Mucosa of gallbladder (tissue), 1 donor: ENCODE data around the gene TTC7B. TPM values are rescaled to one million over a fixed set of nuclear protein-coding genes. Genes with fewer than 3 reads are reported as not detected.
A peak's percentile ranks its signal among the peaks of the same experiment; 100 is the strongest.
"Not testable (repeated sequence)": the region's sequence is repeated elsewhere in the genome, so short reads cannot be mapped to it uniquely, and the experiment has no call there.

Source experiments
- DNase-seq: peaks from one replicate; pipeline ENCODE4 v3.0.0-alpha.2; 2020; ENCODE audit warnings: low spot score
- total RNA-seq: library from RNA; stranded (reverse); gene quantifications from one replicate; pipeline ENCODE4 v1.2.1, GENCODE V29; 2021
- donor health status: DM: no; HTN: no; CAD: no.

The TTC7B gene
- total RNA-seq, 1 donor from 2014 or later = 31.5 TPM

DNA sequence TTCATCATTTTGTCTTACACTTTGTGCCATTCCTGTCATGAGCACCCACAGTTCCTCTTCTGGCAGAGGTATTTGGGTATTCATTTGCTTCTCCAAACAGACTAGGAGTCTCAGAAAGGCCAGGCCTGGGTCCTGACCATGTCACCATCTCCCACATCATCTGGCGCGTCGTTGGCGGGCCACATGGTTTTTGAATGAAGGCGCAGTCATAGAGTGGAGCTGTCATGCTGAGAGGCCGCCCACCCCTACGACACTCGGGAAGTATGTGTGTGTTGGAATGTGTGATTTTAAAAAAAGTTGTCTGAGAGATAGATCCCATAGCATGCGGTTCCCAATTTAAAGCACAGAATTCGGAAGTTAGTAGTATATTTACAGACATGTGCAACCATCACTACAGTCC, 15.6 kb upstream of the TTC7B start:
- DNase-seq = no peak

DNA sequence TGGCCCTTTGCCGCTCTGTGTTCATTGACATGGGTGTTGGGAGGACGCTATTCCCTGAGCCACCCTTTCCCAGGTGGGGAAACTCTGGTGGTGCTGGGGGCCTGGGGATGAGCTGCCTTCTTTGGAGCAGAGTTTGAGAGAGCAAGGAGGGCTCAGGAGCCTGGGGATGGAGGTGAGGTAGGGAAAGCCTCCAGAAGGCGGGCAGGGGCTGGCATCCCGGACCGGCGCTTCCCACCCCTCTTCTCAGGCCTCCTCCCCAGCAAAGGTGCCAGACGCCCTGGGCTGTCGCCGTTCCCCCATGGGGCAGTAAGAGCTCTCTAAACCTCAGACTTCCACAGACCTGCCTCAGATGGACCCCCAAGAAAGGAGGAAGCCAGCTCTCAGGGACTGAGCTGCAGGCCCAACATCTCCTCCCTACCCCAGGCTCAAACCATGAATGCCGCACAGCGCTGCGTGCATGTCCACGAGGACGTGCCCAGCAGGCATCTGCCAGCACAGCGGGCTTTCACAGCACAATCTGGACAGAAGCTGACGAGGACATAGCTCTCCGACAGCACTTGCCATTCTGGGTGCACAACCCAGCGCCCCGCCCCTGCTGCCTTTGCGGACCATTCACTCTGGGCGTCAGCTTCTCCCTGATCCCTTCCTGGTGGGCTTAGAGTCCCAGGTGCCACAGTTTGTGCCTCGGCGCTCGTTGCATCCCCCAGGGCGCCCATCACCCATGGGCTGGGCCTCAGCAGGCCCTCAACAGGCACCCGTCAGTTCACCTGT, 14.9 kb upstream of the TTC7B start:
- DNase-seq = no peak

DNA sequence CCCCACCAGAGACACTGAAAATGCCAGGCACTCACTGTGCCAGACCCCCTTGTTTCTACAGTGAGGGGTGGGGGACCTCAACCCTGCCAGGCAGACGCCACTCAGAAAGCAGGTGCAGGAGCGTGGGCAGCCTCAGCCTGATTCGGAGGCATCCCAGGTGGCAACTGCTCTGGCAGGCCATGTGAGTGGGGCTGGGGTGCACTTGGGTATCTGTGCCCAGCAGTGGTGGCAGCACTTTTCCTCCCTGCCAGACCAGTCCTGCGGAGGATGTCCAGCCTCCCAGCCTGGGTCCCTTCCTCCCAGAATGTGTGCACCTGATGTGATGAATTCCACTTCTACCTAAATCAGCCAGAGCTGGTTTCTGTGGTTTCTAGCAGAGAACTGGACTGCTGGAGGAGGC, 13.4 kb upstream of the TTC7B start:
- no peak for DNase-seq

DNA sequence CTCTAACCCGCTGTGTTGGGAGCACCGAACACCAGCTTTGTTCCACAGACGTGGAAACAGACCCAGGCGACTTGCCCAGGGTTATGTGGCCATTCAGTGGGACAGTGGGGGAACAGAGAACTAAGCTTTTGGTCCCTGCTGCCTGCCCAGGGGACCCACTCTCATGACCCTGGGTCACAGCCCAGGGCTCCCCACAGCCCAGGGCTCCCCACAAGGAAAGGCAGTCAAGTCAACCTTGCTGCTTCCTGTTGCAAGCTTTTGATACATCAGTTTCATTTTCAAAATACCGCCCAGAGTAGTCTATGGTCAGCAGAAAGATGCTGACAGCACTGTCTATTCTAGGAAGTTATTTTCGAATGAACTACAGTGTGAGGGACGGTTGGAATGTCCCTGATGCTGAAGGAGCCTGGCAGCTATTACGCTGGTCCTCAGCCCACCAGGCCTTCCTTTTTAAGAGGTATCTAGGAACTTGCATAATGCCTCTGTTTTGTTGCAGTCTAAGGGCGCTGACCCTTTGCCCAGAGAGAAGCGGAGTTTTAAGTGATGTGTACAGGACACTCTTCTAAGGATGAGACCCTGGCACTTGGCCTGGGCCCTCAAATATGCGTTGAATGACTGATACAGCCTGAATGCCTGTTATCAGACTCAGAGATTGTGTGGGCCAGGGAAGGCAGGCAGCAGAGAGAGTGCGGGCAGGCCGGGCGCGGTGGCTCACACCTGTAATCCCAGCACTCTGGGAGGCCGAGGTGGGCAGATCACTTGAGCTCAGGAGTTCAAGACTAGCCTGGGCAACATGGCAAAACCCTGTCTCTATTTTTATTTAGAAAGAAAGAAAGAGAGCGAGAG, 12.6 kb upstream of the TTC7B start:
- DNase-seq = peak; percentile 16

DNA sequence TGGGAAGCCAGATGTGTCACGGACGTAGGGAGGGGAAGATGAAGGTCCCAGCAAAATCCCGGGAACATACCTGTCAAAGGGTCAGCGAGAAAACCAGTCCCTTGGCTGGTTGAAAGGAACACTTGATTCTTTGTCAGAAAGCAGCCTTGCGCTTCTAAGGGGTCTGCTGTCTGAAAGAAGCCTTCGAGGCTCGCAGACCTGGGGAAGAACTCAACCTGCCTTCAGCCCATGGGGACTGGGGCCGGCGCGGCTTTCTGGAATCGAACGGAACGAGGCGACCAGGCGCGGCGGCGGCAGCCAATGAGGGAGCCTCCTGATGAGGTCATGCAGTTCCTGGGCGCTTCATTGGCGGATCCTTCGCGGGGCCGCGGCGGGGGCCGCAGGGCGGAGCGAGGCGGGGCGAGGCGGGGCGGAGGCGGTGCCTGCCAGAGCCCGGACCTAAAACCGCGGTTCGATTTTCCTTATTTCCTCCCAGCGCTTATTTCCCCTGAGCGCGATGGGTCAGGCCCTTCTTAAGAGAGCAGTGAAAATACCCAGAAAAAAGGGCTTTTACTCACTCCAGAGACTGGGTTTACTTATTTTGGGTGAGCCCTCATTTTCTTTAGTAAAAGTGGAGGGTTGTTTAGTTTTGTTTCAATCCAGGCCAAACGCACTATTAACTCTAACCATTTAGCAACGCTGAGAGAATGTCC, 11.8 kb upstream of the TTC7B start:
- peak; percentile 95 for DNase-seq

DNA sequence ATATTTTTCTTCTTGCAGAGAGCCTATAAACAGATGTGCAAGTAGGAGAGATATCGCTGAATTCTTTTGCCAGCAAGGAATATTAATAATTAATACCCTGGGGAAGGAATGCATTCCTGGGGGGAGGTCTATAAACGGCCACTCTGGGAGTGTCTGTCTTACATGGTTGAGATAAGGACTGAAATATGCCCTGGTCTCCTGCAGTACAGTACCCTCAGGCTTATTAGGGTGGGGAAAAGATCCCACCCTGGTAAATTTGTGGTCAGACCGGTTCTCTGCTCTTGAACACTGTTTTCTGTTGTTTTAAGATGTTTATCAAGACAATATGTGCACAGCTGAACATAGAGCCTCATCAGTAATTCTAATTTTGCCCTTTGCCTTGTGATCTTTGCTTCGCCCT, 7.3 kb upstream of the TTC7B start:
- not testable (repeated sequence) for DNase-seq

DNA sequence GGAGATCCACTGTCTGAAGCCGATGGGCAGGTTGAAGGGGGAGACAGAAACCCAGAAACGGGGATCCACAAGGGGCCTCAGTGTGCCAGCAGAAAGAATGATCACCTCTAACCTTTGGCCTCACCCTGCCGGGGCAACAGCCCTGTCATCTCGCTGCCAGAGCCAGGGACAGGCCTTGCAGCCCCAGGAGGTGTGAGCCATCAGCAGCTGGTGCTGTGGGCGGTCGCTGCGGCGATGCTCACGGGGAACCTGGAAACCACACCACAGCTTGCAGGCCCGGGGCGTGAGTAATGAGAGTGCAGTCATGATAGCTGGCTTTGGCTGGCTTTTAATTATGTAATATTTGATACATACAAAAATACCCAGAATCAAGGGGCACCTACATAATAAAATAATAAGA, 4.7 kb upstream of the TTC7B start:
- DNase-seq = no peak

DNA sequence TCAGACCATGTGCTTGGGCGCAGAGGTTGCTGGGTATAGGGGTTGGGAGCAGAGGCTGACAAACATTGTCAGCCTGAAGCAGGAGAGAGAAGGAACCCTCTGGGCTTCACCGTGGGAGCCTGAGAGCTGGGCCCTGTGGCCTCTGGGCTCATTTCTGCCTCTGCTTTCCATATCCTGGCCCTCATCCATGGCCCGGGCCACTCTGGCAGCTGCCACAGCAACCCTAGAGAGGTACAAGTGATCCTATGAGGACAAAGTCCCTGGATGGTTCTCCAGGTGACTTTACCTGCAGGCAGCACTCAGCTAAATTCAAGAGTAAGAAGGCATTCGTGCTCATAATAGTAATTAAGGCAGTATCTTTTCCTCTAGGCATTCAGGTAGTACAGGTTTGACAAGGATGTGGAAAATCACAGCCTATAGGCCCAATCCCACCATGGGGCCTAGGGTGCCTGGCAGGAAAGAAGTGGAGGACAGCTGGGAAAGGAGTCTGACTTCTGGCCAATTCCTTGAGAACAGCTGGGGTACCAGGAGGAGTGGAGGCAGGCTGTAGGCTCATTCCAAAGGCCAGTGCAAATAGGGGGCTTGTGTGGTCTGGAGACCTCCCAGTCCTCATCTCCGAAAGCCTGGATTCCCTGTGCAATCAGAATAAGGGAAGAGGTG, 3.6 kb upstream of the TTC7B start:
- DNase-seq = no peak

DNA sequence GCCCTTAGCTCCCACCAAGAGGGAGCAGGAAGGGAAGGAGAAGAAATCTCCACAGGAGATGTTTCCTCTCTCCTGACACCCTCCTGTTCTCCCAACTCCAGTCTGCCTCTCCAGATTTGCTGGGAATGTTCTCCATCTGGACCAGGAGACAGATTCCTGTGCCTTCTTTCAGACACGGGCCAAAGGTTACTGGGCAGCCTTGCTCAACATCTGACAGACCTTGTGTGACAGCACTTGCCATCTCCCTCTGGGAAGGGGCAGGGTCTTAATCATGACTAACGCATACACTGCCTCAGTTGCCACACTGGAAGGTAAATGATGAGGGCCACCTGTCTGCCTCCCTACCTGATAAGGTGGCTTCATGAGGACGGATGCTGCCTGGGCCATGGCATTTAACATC, 2.5 kb upstream of the TTC7B start:
- no peak for DNase-seq

DNA sequence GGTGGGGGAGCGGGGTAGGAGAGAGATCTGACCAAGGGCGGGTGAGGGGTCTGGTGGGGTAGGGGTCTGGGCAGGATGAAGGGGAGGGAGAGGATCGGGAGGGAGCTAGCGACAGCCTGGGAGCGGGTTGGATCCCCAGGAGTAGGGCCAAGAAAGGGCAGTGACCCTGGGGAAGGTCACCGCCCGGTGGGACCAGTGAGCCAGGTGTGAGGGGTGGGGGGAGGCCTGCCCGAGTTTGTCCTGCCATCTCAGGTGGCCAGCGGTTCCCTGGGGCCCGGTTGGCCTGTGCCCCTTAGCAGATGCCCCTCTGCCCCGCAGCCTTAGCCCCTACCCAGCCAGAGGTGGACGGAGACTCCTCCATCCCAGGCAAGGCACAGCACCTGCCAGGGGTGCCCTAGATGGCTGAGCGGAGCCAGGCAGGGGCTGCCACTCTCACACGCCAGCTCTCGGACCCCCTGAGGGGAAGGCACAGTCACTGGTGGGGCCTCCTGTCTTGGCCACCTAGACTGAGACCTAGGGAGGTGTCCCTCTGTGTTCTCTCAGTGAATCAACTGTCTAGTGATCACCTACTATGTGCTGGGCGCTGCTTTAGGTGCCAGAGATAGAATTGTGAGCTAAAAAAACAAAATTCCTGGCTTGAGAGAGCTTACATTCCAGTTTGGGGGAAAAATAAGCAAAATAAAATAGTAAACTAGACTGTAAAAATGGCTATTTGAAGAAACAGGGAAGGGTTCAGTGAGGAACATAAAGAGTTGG, 629 bp upstream of the TTC7B start:
- DNase-seq = no peak

DNA sequence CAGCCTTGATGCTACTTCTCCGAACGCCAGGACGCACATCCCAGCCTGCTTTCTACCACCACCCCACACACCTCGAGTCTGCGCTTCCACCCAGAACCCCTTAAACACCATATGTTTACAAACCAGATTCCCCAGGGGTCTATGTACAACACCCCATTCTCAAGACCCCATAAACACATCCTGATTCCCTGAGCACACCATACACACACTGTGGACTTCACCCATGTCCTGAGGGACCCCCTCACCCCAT, 733 bp downstream of the TTC7B start:
- DNase-seq = no peak

DNA sequence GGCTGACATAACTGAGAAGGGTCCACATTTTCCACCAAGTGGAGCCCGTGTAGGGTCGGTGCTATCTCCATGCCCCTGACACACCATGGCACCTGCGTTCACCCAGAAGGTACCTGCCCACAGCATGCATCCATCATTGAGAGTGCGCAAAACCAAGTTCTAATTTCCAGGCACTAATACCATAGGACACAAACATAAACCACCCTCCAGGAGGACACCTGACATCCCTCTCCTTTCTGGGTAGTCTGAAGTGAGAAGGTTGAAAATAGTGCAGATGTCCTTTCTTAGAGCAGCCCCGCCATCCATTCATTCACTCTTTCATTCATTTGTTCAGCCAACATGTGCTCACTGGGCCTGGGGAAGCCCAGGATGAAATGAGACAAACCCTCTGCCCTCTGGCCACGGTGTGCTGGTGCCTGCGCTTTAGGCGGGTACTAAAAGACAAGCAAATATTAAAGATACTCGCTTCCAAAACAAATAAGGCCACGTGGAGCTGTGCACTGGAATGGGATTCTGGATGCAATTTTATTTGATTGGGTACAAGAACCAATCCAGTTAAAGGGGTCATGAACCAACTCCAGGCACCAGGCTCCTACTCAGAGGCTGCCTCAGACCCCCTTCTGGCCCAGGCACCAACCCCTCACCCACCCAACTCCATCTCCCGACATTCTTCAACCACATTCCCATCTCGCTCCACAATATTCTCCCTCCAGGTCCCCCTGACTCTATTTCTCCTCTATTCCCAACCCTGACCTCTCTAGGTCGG, 1.2 kb downstream of the TTC7B start:
- DNase-seq = no peak

DNA sequence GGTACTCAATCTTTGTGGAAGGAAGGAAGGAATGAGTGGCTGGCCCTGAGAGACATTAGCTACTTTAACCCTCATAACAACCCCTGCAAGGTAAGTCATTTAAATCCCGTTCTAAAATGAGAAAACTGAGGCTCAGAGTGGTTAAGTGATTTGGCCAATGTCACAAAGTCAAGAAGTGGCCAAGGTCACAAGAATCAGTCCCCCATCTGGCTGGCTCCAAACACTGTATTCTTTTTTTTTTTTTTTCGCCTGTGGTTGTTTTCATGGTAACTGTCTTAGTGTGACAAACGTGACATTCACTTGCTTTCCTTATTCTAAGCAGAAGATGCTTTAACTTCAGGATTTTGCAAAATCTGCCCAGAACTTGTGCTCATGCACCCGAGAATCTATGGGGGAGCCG, 2.8 kb downstream of the TTC7B start:
- DNase-seq = no peak

DNA sequence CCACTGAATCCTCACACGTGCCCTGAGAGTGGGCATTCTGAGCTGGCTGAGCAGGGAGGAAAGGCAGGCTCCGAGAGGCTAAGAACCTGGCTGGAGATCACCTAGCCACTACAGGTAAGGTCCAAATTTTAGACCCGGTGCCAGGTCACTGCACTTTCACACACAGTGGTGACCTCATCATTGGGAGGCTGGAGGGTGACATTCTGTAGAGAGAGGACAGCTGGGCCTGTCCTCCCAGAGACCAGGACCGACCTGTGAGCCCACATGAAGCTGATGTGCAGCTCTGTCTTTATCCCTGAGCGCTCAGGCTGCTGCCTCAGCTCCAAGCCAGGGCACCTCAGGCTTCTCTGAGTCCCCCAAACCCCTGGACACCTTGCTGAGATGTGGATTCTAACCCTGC, 4.1 kb downstream of the TTC7B start:
- no peak for DNase-seq

DNA sequence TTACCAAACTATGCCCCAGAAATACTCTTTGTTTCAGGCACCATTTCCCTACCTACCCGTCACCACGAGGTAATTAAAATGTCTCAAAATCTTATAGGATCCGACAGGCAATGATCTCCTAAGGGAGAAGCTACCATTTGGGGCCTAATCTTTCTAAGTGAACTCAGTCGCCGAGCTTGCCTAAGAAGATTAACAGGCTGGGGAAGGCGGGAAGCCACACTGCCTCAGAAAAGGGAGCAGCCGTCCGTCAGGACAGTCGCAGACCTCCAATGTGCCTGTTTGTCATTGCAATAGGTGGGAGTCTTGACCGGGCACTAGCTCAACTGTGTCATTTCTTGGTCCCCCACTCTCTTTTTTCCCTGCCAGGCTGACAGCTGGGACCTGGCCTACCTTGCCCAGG, 4.6 kb downstream of the TTC7B start:
- no peak for DNase-seq

DNA sequence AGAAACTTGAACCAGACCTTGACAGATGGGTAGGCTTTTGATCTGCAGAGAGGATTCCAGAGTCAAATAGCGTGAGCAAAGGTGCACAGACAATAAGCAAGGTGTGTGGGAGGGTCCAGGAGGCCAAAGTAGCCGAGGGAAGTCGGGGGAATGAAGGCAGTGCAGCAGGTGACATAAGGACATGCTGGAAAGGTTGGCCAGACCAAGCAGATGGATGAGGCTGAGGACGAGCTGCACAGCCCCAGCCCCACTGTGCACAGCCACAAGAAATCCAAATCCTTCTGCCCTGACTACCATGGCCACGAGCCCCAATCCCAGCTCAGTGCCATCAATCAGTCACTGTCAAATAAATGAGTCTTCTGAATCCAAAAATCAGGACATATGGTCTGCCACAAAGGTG, 5.4 kb downstream of the TTC7B start:
- DNase-seq = no peak

DNA sequence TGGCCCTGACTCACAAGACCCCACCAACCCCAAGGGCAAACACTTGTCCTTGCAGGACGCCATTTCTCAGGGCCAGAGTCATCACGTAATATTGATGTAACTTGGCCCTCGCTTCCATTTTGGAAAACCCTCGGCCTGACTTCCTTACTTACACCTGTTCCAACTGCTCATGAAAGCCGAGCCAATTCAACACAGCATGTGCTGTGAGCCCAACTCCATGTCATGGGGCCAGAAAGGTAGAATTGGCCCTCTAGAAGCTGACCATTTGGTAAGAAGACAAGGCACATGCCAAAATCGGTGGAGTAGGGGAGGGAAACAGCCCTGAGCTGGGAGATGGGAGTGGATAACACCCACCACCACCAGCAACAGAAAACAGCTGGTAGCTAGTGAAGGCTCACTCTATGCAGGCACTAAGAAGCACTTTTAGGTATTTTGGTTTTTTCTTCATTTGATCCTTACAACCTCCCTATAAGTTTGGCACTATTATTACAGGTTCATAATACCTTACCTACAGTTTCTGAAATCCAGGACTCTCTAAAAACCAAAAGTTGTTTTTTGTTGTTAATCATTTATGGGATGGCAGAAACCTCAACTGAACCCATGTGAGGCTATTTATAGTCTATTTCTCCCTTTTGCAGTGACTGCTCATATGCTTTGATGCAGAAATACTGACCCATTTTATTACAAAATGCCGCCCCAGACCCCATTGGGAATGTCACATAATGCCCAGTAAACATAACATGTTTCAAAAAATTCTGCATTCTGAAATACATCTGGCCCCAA, 6.5 kb downstream of the TTC7B start:
- no peak for DNase-seq

DNA sequence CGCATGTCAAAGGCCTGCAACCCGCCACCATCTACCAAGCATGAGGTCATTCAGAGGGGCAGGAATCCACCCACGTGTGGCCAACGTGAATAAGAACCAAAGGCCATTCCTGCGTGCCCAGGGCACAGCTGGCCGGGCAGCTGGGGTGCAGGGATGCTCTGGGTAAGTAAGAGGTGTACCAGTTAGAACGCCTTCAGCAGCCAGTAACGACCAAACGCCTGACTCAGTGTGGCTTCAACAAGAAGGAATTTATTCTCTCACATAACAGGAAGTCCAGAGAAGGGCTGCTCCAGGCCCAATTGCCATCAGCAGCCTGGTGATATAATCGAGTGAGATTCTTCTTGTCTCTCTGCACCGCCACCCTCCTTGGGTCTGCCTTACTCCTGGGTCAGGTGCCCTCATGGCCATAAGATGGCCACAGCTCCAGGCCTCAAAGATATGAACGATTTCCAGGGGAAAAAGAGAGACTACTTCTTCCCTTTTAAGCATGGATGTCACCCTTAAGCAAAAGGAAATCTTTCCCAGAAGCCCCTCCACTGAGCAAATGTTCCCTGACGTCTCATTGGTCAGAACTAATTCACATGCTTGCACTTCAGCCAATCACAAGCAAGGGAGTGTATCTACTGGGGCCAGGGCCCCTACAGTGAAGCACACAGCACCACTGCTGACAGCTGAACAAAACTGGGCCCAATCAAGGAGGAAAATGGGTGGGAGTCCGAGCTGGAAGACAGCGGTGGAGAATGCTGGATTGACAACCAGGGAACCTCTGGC, 7.3 kb downstream of the TTC7B start:
- no peak for DNase-seq

DNA sequence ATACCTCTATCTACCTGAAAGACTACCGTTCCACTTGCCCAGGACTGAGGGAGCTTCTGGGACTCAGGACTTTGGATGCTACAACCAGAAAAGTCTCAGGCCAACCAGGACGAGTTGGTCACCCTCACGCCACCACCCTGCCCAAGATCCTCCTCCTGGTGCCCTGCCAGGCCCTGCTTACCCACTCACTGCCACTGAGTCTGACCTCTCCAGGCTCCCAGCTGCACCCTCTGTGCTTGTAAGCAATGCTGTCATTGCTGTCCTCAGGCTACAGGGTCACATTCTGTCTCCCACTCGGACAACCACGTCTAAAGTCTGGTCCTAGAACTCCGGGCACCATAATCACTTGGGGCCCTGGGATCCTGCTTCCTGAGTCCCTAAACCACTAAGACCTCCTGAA, 9.2 kb downstream of the TTC7B start:
- DNase-seq = no peak
